Measurements from ENCODE around the gene RALGPS1. TPM values are rescaled to one million over a fixed set of nuclear protein-coding genes. Genes with fewer than 3 reads are reported as not detected.

Gene RALGPS1
- total RNA-seq, 2 donors from 2014 or later = 7.6 to 18.5 TPM

GRCh38 chr9:127079446-127080140 lies 165.0 kb downstream of the RALGPS1 start:
- Histone ChIP-seq H3K27ac (no peak overlapping the region), H3K27me3 (replicated peaks; ENCODE audit: insufficient read depth) (no peaks in the 10 kb centered on the region), H3K4me3 (no peak overlapping the region), H3K9me3 (no peaks in the 10 kb centered on the region), H3K4me1 (ENCODE audit: control insufficient read depth in 1 of 2, low read depth in 2 of 2) (peaks cover 12 to 26% of the 10 kb centered on the region in 2 donors), H3K36me3 (no peaks in the 10 kb centered on the region)
- no peak for DNase-seq (ENCODE audit: low spot score)
- TF ChIP-seq, protein P1, sequence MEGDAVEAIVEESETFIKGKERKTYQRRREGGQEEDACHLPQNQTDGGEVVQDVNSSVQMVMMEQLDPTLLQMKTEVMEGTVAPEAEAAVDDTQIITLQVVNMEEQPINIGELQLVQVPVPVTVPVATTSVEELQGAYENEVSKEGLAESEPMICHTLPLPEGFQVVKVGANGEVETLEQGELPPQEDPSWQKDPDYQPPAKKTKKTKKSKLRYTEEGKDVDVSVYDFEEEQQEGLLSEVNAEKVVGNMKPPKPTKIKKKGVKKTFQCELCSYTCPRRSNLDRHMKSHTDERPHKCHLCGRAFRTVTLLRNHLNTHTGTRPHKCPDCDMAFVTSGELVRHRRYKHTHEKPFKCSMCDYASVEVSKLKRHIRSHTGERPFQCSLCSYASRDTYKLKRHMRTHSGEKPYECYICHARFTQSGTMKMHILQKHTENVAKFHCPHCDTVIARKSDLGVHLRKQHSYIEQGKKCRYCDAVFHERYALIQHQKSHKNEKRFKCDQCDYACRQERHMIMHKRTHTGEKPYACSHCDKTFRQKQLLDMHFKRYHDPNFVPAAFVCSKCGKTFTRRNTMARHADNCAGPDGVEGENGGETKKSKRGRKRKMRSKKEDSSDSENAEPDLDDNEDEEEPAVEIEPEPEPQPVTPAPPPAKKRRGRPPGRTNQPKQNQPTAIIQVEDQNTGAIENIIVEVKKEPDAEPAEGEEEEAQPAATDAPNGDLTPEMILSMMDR (IDR thresholded peaks at IDR 0.05) = no peak
- ATAC-seq (ENCODE audit: insufficient number of reproducible peaks, low FRiP score, low read depth) = no peak

DNA sequence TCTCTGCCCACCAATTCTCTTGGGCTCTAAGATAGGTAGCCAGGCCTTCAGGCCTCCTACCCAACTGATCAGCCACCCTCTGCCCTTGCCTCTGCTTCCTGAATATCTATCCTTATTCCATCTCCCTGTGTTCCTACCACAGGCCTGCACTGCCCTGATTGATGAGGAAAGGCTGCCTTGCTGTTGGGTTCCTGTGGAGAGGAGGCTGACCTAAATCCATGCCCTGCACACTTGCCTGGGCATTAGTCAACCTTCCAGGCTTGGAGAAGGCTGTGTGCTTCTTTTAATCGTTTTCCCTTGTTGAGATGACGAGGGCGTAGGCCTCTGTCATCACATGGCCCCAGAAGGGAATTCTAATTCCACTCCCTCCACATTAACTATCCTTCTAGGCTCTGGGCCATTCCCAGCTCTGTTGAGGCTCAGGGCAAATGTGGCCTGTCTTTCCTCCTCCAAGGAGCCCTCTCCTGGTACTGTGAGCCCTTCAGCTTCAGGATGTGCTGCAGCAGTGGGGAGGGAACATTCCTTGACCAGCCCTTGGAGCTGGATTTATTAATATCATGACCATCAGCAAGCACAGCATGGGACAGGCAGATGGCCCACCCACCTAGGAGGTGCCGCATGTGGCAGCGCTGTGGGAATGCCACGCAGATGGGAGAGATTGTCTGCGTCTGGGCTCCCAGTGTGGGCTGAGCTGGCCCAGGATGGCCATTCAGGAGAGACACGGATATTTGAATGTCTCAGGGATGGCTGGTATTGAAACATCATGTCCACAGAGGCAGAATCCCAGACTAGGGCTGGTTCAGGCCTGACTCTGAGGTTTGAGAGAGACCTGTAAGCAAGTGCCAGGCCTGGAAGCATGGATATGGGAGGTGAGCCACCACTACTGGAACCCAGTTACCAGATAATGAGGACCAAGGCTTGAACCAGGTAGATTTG lies 166.9 kb downstream of the RALGPS1 start:
- Histone ChIP-seq H3K4me1 (ENCODE audit: control insufficient read depth in 1 of 2, low read depth in 2 of 2) (peaks cover 0 to 7% of the 10 kb centered on the region in 2 donors), H3K27me3 (replicated peaks; ENCODE audit: insufficient read depth) (no peaks in the 10 kb centered on the region), H3K4me3 (no peak overlapping the region), H3K27ac (no peak overlapping the region), H3K9me3 (no peaks in the 10 kb centered on the region), H3K36me3 (no peaks in the 10 kb centered on the region)
- TF ChIP-seq, protein P1 (IDR thresholded peaks at IDR 0.05) = no peak
- ATAC-seq (ENCODE audit: insufficient number of reproducible peaks, low FRiP score, low read depth) = no peak
- no peak for DNase-seq (ENCODE audit: low spot score)

GRCh38 chr9:127083138-127083980 lies 168.8 kb downstream of the RALGPS1 start:
- DNase-seq (ENCODE audit: low spot score) (no peak), ATAC-seq (ENCODE audit: insufficient number of reproducible peaks, low FRiP score, low read depth) (no peak)
- TF ChIP-seq, protein P1 (IDR thresholded peaks at IDR 0.05) = no peak
- no peak overlapping the region for H3K27ac ChIP-seq
- H3K36me3 ChIP-seq = no peaks in the 10 kb centered on the region
- no peaks in the 10 kb centered on the region for H3K9me3 ChIP-seq
- H3K27me3 ChIP-seq (replicated peaks; ENCODE audit: insufficient read depth) = no peaks in the 10 kb centered on the region
- no peak overlapping the region for H3K4me3 ChIP-seq
- no peaks in the 10 kb centered on the region for H3K4me1 ChIP-seq (ENCODE audit: control insufficient read depth in 1 of 2, low read depth in 2 of 2)

GRCh38 chr9:127084076-127085039 lies 169.8 kb downstream of the RALGPS1 start:
- Histone ChIP-seq H3K27ac (no peak overlapping the region), H3K4me1 (ENCODE audit: control insufficient read depth in 1 of 2, low read depth in 2 of 2) (peaks cover 2 to 4% of the 10 kb centered on the region in 2 donors), H3K36me3 (no peaks in the 10 kb centered on the region), H3K27me3 (replicated peaks; ENCODE audit: insufficient read depth) (no peaks in the 10 kb centered on the region), H3K9me3 (no peaks in the 10 kb centered on the region), H3K4me3 (no peak overlapping the region)
- TF ChIP-seq, protein P1 (IDR thresholded peaks at IDR 0.05) = no peak
- DNase-seq (ENCODE audit: low spot score) (no peak), ATAC-seq (ENCODE audit: insufficient number of reproducible peaks, low FRiP score, low read depth) (no peak)
